ENCODE measurements around the gene RNF4.
"Not testable (repeated sequence)": the region's sequence is repeated elsewhere in the genome, so short reads cannot be mapped to it uniquely, and the experiment has no call there.

Gene RNF4

DNA sequence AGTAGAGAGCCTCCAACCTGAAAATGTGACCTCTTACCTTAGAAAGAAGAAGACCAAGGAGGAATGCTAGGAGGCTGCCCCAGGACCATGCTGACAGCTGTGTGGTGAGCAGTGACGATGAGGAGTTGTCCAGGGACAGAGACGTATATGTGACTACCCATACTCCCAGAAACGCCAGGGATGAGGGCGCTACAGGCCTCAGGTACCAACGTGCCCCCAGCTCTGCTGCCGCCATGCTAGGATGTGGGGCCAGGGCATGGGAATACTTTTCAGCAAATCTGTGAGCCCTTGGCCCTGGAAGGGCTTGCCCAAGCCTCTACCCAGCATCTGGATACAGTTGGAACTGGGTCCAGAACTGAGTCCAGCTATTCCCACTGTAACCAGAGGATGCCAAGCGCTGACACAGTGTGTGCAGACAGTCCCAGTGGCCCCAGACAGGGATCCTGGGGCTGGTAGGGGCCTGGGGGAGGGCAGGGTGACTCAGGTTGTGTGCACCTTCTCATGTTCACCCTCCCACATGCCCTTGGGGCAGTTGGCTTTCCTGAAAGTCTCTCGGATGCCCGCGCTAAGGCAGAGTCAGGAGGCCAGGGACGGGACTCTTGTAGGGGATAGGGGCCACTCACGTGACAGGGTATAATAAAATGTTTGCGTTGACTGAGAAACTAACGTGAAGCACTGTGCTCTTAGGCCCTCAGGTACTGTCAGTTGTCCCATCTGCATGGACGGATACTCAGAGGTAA lies 43.7 kb downstream of the RNF4 start:
- in situ Hi-C loops (cut with MboI; ENCODE audit: low pct_unique_long_range_greater_than_20kb, low sequenced_read_pairs), result no loop called here
- DNase-seq, result no peak

DNA sequence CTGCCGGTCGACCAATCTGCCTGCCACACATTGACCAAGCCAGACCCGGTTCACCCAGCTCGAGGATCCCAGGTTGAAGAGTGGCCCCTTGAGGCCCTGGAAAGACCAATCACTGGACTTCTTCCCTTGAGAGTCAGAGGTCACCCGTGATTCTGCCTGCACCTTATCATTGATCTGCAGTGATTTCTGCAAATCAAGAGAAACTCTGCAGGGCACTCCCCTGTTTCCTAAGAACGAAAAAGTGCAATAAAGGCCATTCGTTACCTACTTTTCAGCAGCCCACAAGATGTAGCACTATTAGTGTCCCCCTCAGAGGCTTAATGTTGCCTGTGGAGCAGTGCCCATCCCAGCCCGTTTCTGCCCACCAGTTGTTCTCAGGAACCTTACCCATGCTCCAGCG lies 45.3 kb downstream of the RNF4 start:
- in situ Hi-C loops (cut with MboI; ENCODE audit: low pct_unique_long_range_greater_than_20kb, low sequenced_read_pairs); DNase-seq: not testable (repeated sequence)

DNA sequence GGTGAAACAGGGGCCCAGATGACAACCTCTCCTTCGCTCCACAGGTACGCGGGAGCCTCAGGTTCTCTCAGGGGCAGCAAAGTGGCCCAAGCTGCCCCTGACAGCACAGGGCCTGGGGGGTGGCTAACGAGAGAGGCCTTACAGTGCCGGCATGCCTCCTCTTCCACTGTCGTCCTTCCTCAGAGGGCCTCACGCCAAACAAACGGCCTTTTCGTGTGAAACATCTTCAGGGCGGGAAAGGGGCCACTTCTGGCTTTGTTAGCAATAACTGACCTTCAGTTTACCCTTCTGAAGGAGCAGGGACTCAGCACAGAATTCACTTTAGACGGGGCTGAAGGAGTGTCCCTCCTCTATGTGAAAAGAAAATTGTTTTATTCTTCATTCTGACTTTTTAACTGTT lies 46.0 kb downstream of the RNF4 start:
- DNase-seq; in situ Hi-C loops (cut with MboI; ENCODE audit: low pct_unique_long_range_greater_than_20kb, low sequenced_read_pairs): not testable (repeated sequence)

DNA sequence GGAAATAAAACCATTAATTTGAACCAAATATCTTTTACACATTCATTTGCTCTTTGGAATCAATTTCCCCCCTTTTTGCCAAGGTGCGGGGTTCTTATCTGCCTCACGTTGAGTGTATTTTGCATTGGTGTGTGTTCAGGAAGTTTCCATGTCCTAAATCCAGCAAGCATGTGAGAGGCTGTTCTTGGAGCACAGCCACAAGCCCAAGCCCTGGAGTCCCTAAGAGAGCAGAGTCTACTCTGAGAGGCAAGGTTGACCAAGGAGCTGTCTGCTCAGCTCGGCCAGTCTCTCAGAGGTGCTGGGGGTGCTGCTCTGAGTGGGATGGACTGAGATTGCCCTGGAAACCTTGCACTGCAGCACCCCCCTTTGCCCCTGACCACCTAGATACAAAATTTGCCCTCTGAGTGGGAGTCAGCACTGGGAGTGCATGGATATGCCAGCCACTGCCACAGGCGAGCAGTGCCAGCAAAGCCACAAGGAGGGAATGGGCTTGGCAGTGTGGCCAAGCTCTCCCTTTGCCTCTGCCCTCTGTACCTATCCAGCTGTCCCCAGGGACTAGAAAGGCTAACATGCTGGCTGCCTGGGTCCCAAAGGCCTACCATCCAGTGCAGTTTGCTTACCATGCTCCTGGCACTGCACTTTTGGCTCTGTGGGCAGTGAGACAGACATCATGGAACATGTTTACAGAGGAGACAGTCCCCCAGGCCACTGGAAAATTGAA lies 47.1 kb downstream of the RNF4 start:
- in situ Hi-C loops (cut with MboI; ENCODE audit: low pct_unique_long_range_greater_than_20kb, low sequenced_read_pairs), result no loop called here
- DNase-seq, result no peak

DNA sequence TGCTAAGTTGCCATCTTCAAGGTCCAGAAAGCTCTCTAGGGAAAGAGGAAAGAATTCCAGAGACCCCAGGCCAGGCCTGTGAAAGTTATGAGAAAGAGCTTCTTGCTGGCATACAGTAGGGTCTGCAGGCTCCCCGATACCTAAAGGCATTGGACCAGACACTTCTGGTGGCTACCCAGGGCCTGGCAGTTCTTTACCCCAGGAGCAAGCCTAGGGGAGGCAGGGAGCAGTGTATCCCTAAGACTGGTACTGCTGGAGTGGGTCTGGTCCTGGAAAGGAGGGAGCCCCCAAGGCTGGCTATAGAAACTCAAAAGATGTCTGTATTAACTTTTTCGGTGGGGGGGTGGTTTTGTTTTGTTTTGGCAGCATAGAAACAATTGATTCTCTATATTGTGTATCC lies 47.7 kb downstream of the RNF4 start:
- in situ Hi-C loops (cut with MboI; ENCODE audit: low pct_unique_long_range_greater_than_20kb, low sequenced_read_pairs), result no loop called here
- DNase-seq, result no peak

DNA sequence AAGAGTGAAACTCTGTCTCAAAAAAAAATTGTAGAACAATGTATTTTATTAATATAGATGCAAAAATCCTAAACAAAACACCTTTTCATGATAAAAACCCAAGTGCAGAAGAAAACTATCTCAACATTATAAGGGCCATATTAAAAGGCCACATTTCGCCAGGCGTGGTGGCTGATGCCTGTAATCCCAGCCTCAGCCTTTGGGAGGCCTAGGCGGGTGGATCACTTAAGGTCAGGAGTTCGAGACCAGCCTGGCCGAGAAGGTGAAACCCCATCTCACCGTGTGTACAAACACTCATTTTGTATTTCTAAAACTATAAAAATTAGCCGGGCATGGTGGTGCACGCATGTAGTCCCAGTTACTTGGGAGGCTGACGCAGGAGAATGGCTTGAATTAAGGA lies 57.7 kb downstream of the RNF4 start:
- in situ Hi-C loops (cut with MboI; ENCODE audit: low pct_unique_long_range_greater_than_20kb, low sequenced_read_pairs), result no loop called here
- no peak for DNase-seq

DNA sequence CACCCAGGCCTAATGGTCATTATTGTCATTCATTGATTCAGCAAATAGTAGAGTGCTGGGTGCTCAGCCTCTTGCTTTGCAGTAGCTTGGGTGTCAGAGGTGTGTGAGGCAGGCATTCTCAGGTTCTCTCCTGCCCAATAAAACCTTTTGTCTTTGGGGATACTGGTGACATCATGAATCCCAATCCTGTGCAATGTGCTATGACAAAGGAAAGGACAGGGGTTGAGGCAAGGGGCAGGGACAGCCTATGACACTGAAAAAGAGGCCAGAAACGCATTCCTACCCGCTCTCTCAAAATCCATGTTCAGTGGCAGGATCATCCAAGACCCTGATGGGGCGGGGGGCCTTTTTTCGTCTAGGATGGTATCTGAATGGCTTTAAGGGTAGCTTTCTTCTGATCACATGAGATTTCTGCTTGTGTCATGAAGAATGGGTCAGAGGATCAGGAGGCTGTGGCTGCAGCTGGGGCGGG lies 66.0 kb downstream of the RNF4 start:
- no peak for DNase-seq
- in situ Hi-C loops (cut with MboI; ENCODE audit: low pct_unique_long_range_greater_than_20kb, low sequenced_read_pairs), result no loop called here

DNA sequence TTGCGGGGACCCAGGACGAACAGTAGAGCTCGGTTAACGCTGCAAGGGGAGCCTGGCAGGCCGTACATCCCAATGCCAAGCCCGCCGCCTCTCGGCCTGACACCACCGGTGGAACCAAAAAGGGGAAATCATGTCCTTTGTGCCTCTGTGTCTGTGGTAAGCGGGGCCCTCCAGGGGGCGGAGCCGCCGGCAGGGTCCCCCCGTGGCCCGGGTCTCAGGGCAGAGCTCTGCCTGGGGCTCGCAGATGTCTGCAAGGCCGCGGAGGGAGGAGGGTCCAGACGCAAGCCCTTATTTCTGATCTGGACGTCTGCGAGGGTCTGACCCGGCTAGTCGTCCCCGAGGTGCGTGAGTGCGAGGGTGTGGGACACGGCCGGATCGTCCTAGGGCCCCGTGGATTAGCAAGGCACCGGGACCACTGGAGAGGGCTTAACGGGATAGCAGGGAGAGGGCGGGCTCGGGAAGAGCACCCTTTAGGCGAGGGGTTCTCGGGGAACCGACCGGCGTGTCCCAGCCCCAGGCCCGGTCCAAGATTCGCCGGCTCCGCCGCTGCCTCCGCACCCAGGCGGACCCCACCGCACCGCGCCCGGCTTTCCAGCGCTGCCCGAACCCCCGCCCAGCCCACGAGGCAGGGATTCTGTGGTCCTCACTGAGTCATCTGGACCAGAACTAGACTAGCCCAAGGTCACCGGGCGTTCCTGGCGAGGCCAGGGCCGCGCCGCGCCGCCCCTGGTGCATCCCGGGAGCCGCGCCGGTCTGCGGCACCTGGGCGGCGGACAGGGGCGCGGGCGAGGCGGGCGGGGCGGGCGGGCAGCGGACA lies 66.7 kb downstream of the RNF4 start:
- in situ Hi-C loops (cut with MboI; ENCODE audit: low pct_unique_long_range_greater_than_20kb, low sequenced_read_pairs), result no loop called here
- DNase-seq, result peak; percentile 90

DNA sequence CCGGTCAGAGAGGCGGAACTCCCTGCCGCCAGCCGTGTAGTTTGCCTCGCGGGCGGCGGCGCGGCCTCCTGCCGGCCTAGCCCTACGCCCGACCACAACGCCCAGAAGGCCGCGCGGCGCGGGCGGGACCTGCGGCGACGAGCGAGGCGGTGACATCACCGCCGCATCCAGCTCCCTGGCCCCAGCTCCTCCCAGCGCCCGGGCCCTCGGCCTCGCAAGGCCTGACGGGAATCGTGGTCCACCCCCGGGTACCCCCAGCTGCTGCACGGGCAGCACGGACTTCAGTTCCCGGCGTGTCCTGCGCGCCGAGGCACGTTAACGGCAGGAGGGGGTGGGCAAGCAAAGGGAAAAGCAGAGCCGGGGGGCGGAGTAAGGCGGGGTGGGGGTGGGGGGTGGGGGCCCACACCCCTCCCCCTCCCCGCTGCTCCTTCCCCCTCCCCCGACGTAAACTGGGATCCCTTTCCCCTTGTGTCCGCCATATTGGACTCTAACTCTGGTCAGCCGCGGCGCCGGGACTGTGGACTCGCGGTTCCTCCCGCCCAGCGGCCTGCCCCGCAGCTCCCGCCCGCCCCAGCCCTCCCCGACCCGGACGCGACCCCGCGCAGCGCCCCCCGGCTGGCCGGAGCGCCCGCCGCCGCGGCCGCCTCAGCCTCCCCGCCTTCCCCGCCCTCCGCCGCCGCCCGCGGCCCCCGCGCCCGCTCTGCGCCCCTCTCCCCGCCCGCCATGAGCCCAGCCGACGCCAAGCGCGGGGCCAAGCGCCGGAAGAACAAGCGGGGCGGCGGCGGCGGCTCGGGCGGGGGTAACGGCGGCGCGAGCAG lies 67.5 kb downstream of the RNF4 start, which contains the start of gene FAM193A:
Gene FAM193A (plus strand): TSS at position 455 of the 818 bp plus-strand sequence. CDS start 269 bp downstream, at position 724.
- in situ Hi-C loops (cut with MboI; ENCODE audit: low pct_unique_long_range_greater_than_20kb, low sequenced_read_pairs), result no loop called here
- DNase-seq, result peak; percentile 99

DNA sequence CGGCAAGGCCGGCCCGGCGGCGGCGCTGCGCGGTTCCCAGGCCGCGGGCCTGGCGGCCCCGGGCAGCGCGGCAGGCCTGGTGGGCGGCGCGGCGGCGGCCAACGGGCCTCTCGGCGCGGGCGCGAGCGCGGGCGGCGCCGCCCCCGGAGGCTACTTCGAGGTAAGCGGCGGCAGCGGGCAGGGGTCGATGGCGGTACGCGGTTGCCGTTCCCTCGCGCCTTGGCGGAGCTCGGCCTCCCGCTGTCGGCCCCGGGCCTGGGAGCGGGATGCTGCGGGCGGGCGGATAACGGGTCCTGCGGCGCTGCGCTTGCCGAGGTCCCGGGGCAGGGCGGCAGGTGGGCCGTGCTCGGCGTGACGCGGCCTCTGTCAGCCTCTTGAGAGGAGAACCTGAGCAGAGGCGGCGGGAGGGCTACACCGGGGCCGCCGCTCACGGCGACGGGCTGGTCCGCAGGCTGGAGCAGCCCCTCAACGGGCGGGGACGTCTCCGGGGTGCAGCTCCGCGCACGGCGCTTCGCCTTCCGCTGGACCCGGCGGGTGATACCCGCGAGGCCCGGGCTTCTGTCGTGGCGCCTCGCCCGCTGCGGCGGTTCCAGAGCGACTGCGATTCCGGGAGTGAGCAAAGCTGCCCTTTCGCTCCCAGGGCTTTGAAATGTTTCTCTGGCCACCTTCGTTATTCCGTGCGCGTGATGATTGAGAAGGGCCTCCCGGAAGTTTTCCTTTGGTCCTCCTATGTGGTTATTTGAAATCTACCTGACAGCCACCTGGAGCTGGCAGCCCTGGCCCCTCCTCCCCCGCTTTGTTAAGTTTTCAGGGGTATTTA lies 68.3 kb downstream of the RNF4 start:
- in situ Hi-C loops (cut with MboI; ENCODE audit: low pct_unique_long_range_greater_than_20kb, low sequenced_read_pairs), result no loop called here
- peak; percentile 55 for DNase-seq

DNA sequence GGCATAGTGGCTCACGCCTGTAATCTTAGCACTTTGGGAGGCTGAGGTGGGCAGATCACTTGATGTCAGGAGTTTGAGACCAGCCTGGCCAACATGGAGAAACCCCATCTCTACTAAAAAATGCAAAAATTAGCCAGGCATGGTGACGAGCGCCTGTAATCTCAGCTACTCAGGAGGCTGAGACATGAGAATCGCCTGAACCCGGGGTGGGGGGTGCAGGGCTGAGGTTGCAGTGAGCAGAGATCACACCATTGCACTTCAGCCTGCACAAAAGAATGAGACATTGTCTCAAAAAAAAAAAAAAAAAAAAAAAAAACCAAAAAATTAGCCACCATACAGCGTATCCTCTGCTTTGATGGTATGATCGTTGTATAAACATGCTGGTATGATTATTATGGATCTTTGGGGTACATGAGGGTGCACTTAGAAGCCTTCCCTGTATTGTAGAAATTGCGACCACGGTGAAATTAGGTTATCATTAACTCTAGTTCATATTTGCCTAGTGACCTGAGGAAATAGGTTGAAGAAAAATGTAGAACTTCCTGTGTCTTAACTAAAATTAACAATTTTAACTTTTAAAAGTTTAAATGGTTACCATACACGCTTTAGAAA lies 74.8 kb downstream of the RNF4 start:
- DNase-seq; in situ Hi-C loops (cut with MboI; ENCODE audit: low pct_unique_long_range_greater_than_20kb, low sequenced_read_pairs): not testable (repeated sequence)

DNA sequence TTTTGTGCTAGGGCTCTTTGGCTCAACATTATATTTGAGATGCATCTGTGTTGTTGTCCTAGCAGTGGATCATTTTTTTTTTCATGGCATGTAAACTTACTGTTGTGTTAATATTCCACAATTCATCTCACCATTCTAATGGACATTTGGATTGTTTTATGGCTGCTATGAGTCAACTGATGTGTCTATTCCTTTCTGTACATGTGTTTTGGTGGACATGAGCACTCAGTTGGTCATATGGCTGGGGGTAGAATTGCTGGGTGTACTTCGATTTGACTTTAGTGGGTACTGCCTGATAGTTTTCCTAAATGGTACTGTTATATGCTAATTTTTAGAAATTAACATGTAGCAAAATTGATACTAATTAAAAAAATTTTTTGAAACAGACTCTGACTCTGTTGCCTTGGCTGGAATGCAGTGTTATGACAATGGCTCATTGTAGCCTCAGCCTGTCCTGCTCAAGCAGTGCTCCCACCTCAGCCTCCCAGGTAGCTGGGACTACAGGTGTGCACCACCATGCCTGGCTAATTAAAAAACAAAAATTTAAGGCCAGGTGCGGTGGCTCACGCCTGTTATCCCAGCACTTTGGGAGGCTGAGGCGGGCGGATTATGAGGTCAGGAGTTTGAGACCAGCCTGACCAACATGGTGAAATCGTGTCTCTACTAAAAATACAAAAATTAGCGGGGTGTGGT lies 76.6 kb downstream of the RNF4 start:
- in situ Hi-C loops (cut with MboI; ENCODE audit: low pct_unique_long_range_greater_than_20kb, low sequenced_read_pairs), result no loop called here
- DNase-seq, result no peak

DNA sequence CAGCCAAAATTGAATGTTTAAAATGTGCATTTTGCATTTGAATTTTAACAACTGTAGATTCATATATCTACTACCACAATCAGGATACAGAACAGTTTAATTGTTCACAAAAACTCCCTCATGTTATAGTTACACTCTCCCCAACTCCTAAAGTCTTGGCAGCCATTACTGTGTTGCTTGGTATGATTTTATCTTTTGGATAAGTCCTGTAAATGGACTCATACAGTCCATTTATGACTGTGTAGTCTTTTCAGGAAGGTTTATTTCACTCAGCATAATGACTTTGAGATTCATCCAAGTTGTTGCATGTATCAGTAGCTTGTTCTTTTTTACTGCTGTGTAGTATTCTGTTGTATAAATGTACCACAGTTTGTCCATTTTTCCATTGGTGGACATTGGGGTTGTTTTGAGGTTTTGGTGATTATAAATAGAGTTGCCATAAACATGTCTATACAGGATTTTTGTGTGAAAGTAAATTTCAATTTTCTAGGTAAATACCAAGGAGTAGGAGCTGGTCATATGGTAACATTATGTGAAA lies 77.4 kb downstream of the RNF4 start:
- in situ Hi-C loops (cut with MboI; ENCODE audit: low pct_unique_long_range_greater_than_20kb, low sequenced_read_pairs), result no loop called here
- no peak for DNase-seq

DNA sequence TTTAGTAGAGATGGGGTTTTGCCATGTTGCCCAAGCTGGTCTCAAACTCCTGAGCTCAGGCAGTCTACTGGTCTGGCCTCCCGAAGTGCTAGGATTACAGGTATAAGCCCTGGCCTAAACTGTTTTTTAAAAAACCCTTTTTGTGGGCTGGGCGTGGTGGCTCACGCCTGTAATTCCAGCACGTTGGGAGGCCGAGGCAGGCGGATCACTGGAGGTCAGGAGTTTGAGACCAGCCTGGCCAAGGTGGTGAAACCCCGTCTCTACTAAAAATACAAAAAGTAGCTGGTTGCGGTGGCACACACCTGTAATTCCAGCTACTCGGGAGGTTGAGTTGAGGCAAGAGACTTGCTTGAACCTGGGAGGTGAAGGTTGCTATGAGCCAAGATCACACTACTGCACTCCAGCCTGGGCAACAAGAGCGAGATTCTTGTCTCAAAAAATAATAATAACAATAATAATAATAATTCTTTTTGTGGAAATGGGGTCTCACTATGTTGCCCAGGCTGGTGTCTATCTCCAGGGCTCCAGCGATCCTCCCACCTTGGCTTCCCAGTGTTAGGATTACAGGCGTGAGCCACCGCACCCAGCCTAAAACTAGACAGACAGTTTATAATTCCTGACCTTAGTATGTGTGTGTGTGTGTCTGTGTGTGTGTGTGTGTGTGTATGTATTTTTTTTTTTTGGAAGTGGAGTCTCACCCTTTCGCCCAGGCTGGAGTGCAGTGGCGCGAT lies 78.2 kb downstream of the RNF4 start:
- in situ Hi-C loops (cut with MboI; ENCODE audit: low pct_unique_long_range_greater_than_20kb, low sequenced_read_pairs); DNase-seq: not testable (repeated sequence)

DNA sequence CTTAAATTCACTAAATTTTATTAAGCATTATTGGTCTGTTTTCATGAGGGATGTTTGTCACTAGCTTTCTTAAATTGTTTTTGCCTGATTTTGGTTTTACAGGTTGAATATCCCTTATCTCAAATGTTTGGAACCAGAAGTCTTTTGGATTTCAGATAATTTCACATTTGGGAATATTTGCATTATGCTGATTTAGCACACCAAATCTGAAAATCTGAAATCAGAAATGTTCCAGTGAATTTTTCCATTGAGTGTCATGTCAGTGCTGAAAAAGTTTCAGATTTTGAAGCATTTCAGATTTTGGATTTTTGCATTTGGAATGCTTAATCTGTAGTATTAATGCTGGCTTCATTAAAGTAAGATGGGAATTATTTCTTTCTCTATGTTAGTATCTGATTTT lies 82.2 kb downstream of the RNF4 start:
- in situ Hi-C loops (cut with MboI; ENCODE audit: low pct_unique_long_range_greater_than_20kb, low sequenced_read_pairs), result no loop called here
- no peak for DNase-seq

DNA sequence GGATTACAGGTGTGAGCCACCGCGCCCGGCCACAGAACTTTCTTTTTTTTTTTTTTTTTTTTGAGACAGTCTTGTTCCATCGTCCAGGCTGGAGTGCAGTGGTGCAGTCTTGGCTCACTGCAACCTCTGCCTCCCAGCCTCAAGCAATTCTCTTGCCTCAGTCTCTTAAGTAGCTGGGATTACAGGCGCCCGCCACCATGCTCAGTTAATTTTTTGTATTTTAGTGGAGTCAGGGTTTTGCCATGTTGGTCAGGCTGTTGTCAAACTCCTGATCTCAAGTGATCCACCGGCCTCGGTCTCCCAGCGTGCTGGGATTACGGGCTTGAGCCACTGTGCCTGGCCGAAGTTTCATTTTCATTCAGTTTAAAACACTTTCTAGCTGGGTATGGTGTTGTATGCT lies 83.9 kb downstream of the RNF4 start:
- no peak for DNase-seq
- in situ Hi-C loops (cut with MboI; ENCODE audit: low pct_unique_long_range_greater_than_20kb, low sequenced_read_pairs), result no loop called here
